ENCODE data around the gene RPGRIP1L. TPM values are rescaled to one million over a fixed set of nuclear protein-coding genes. Genes with fewer than 3 reads are reported as not detected.

Gene RPGRIP1L
- total and polyA plus RNA-seq, 2 of the 13 experiments (the other 11 are each of a cell fraction or from before 2014, with no cell fraction given), result 5.0 to 13.5 TPM

DNA sequence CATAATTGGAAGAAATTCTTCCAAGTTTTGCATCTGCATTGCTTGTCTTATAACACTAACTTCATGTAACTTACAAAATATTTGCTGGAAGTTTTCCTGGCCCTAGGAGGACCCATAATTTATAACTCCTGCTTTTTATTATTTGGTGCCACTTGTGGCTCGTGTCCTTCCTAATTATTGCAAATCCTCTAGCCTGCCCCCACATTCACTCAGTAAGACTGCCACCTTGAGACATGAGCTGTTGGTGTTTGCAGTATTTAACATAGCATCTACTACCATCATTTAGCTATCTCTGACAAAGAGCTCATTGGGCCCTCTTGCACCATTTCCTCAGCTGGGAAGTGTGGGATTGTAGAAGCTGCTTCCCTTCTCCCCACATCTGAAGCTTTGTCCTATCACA, 49.8 kb upstream of the RPGRIP1L start:
- BruUV-seq (replicated peaks), result no TSS peak
- no peaks in the 10 kb centered on the region for H4K20me1 ChIP-seq (ENCODE audit: insufficient read depth, low read length)
- ChIA-PET POLR2A (interaction anchor here (1.1 to 1.9 kb wide), 2 partner anchors 8 kb away, joined by 5 to 6 read pairs; no protein-coding TSS in a partner anchor), CTCF (ENCODE audit: low intra/inter-chr PET ratio, low total read pairs) (no interaction called here)
- H3K27ac ChIP-seq (ENCODE audit: extremely low read length, insufficient read depth, low read length), result no peak overlapping the region
- H3K9me3 ChIP-seq (ENCODE audit: low read length), result no peaks in the 10 kb centered on the region
- H3K36me3 ChIP-seq (replicated peaks in 1 of 2; ENCODE audit: control insufficient read depth in 1 of 2, insufficient read depth in 2 of 2, low read length in 2 of 2), result no peaks in the 10 kb centered on the region
- no peak for DNase-seq (ENCODE audit: low spot score)
- 91% methylated on average over 1 of the region's 1 CpG for WGBS (ENCODE audit: low lambda C conversion rate)
- no peak overlapping the region for H3K4me2 ChIP-seq (ENCODE audit: low read depth, low read length)
- H3K9ac ChIP-seq (ENCODE audit: insufficient read depth, low read depth, low read length), result no peak overlapping the region
- TF ChIP-seq, protein P1, sequence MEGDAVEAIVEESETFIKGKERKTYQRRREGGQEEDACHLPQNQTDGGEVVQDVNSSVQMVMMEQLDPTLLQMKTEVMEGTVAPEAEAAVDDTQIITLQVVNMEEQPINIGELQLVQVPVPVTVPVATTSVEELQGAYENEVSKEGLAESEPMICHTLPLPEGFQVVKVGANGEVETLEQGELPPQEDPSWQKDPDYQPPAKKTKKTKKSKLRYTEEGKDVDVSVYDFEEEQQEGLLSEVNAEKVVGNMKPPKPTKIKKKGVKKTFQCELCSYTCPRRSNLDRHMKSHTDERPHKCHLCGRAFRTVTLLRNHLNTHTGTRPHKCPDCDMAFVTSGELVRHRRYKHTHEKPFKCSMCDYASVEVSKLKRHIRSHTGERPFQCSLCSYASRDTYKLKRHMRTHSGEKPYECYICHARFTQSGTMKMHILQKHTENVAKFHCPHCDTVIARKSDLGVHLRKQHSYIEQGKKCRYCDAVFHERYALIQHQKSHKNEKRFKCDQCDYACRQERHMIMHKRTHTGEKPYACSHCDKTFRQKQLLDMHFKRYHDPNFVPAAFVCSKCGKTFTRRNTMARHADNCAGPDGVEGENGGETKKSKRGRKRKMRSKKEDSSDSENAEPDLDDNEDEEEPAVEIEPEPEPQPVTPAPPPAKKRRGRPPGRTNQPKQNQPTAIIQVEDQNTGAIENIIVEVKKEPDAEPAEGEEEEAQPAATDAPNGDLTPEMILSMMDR (CRISPR knock-in tag; IDR thresholded peaks at IDR 0.05), result peak; percentile 26
- no peak for TF ChIP-seq RFX3 (CRISPR knock-in tag; IDR thresholded peaks at IDR 0.05)
- intact Hi-C loops (cut with micrococcal nuclease; ENCODE audit: unreplicated experiment) (no loop called here), in situ Hi-C loops (cut with HindIII; ENCODE audit: extremely low pct_ligation_motif_present, low pct_unique_long_range_greater_than_20kb) (loop anchor here (25.0 kb wide), 1 partner anchor 434 kb away; no protein-coding TSS in a partner anchor)
- no peak overlapping the region for H2AFZ ChIP-seq (ENCODE audit: low read length)
- H3K27me3 ChIP-seq (ENCODE audit: control insufficient read depth in 1 of 2, insufficient read depth in 2 of 2, low read length in 2 of 2), result no peaks in the 10 kb centered on the region
- FAIRE-seq, result no peak
- ATAC-seq, result no peak
- H3K4me1 ChIP-seq (ENCODE audit: insufficient read depth, low read length), result peaks cover 42% of the 10 kb centered on the region
- H3K79me2 ChIP-seq (ENCODE audit: insufficient read depth, low read length), result peaks cover 26% of the 10 kb centered on the region
- H3K4me3 ChIP-seq (replicated peaks in 1 of 3; ENCODE audit: insufficient read depth in 1 of 3, low read depth in 2 of 3, low read length in 3 of 3), result no peak overlapping the region

GRCh38 chr16:53752560-53752959, 48.9 kb upstream of the RPGRIP1L start:
- in situ Hi-C loops (cut with HindIII; ENCODE audit: extremely low pct_ligation_motif_present, low pct_unique_long_range_greater_than_20kb), result loop anchor here (25.0 kb wide), 1 partner anchor 435 kb away; no protein-coding TSS in a partner anchor
- no peak overlapping the region for H3K27ac ChIP-seq (ENCODE audit: extremely low read length, insufficient read depth, low read length)
- H4K20me1 ChIP-seq (ENCODE audit: insufficient read depth, low read length), result no peaks in the 10 kb centered on the region
- no peak overlapping the region for H3K4me2 ChIP-seq (ENCODE audit: low read depth, low read length)
- ATAC-seq, result no peak
- intact Hi-C loops (cut with micrococcal nuclease; ENCODE audit: unreplicated experiment), result no loop called here
- peaks cover 33% of the 10 kb centered on the region for H3K4me1 ChIP-seq (ENCODE audit: insufficient read depth, low read length)
- H3K4me3 ChIP-seq (replicated peaks in 1 of 3; ENCODE audit: insufficient read depth in 1 of 3, low read depth in 2 of 3, low read length in 3 of 3), result no peak overlapping the region
- BruUV-seq (replicated peaks), result no TSS peak
- peaks cover 25% of the 10 kb centered on the region for H3K79me2 ChIP-seq (ENCODE audit: insufficient read depth, low read length)
- WGBS (ENCODE audit: low lambda C conversion rate), result 79% methylated on average over 1 of the region's 1 CpG
- no peaks in the 10 kb centered on the region for H3K27me3 ChIP-seq (ENCODE audit: control insufficient read depth in 1 of 2, insufficient read depth in 2 of 2, low read length in 2 of 2)
- no peak overlapping the region for H3K9ac ChIP-seq (ENCODE audit: insufficient read depth, low read depth, low read length)
- peaks cover 4% of the 10 kb centered on the region; the same call in 1 of the 2 replicates for H3K9me3 ChIP-seq (ENCODE audit: low read length)
- ChIA-PET CTCF (ENCODE audit: low intra/inter-chr PET ratio, low total read pairs) (no interaction called here), POLR2A (interaction anchor here (1.1 kb wide), 1 partner anchor 9 kb away, joined by 5 read pairs; no protein-coding TSS in a partner anchor)
- H3K36me3 ChIP-seq (replicated peaks in 1 of 2; ENCODE audit: control insufficient read depth in 1 of 2, insufficient read depth in 2 of 2, low read length in 2 of 2), result no peaks in the 10 kb centered on the region
- TF ChIP-seq SOX13 (IDR thresholded peaks at IDR 0.05), result no peak
- no peak for TF ChIP-seq SOX13 (CRISPR knock-in tag; conservative IDR thresholded peaks at IDR 0.05 in 1 of 2, IDR thresholded peaks at IDR 0.05 in 1 of 2)
- no peak for TF ChIP-seq SMC3 (IDR thresholded peaks at IDR 0.05; ENCODE audit: low read length)
- TF ChIP-seq GPN1 (CRISPR knock-in tag; IDR thresholded peaks at IDR 0.05; ENCODE audit: borderline replicate concordance), result no peak
- no peak for FAIRE-seq
- no peak overlapping the region for H2AFZ ChIP-seq (ENCODE audit: low read length)
- no peak for DNase-seq (ENCODE audit: low spot score)
